GM21390 (cell line): ENCODE measurements around the gene GIGYF2.
"Not testable (repeated sequence)": the region's sequence is repeated elsewhere in the genome, so short reads cannot be mapped to it uniquely, and the experiment has no call there.

ENCODE experiments used
- ATAC-seq: cut with Tn5 transposase; IDR thresholded peaks from one replicate; pipeline ENCODE4 v1.9.1; 2021; ENCODE audit not compliant: unreplicated experiment

The GIGYF2 gene

GRCh38 chr2:232689152-232689910, 7.8 kb upstream of the GIGYF2 start:
- ATAC-seq = no peak

GRCh38 chr2:232691117-232691516, 6.0 kb upstream of the GIGYF2 start:
- ATAC-seq = not testable (repeated sequence)

GRCh38 chr2:232693344-232693743, 3.8 kb upstream of the GIGYF2 start:
- no peak for ATAC-seq

- no peak for ATAC-seq
Observed at GRCh38 chr2:232696609-232697058, 497 bp upstream of the GIGYF2 start.

- ATAC-seq = no peak
Observed at GRCh38 chr2:232697807-232698110, 628 bp downstream of the GIGYF2 start.

- ATAC-seq = no peak
Observed at GRCh38 chr2:232698556-232699091, 1.5 kb downstream of the GIGYF2 start.

GRCh38 chr2:232699110-232699509, 2.0 kb downstream of the GIGYF2 start:
- no peak for ATAC-seq

GRCh38 chr2:232700154-232700553, 3.0 kb downstream of the GIGYF2 start:
- ATAC-seq = no peak

- no peak for ATAC-seq
Observed at GRCh38 chr2:232707076-232707475, 9.9 kb downstream of the GIGYF2 start.

GRCh38 chr2:232713505-232713904, 16.4 kb downstream of the GIGYF2 start:
- ATAC-seq = no peak

GRCh38 chr2:232714969-232715368, 17.8 kb downstream of the GIGYF2 start:
- ATAC-seq = no peak

- not testable (repeated sequence) for ATAC-seq
Observed at GRCh38 chr2:232720056-232720455, 22.9 kb downstream of the GIGYF2 start.

- ATAC-seq = no peak
Observed at GRCh38 chr2:232721261-232721660, 24.1 kb downstream of the GIGYF2 start.

GRCh38 chr2:232721882-232722281, 24.8 kb downstream of the GIGYF2 start:
- ATAC-seq = no peak

GRCh38 chr2:232723027-232723426, 25.9 kb downstream of the GIGYF2 start:
- no peak for ATAC-seq

GRCh38 chr2:232728785-232729184, 31.7 kb downstream of the GIGYF2 start:
- no peak for ATAC-seq

GRCh38 chr2:232731470-232731869, 34.3 kb downstream of the GIGYF2 start:
- no peak for ATAC-seq

GRCh38 chr2:232741294-232741693, 44.2 kb downstream of the GIGYF2 start:
- no peak for ATAC-seq

GRCh38 chr2:232741972-232742371, 44.8 kb downstream of the GIGYF2 start:
- no peak for ATAC-seq

GRCh38 chr2:232744963-232745362, 47.8 kb downstream of the GIGYF2 start:
- ATAC-seq = no peak

- ATAC-seq = no peak
Observed at GRCh38 chr2:232748038-232748437, 50.9 kb downstream of the GIGYF2 start.

GRCh38 chr2:232749331-232749730, 52.2 kb downstream of the GIGYF2 start:
- no peak for ATAC-seq

GRCh38 chr2:232750135-232750671, 53.1 kb downstream of the GIGYF2 start:
- no peak for ATAC-seq
